CD4-positive, alpha-beta T cell (primary cell): ENCODE data around the gene CLEC18A. TPM values are rescaled to one million over a fixed set of nuclear protein-coding genes. Genes with fewer than 3 reads are reported as not detected.

Experiments used
- microRNA-seq: library from miRNA; unstranded; fragments of <30 nt; microRNA quantifications from one replicate; pipeline ENCODE4 v1.2.0, GENCODE V29; 2021; ENCODE audit warnings: borderline microRNAs expressed, borderline replicate concordance
- total RNA-seq, 174 experiments: library from RNA in 2 of 174; stranded (reverse) in 2 of 174; gene quantifications; one replicate each; pipeline ENCODE4 v1.2.3 and lab custom pipeline; 2021 to 2026

The CLEC18A gene
- total RNA-seq, 2 experiments from 2014 or later: 1.3 to 1.7 TPM

Small RNAs within 50 kb of the gene (microRNA-seq; reads per million reads assigned to microRNA genes)
- gene MIR140: 17,934 reads per million, percentile 96 among the genes with 10 or more reads in this experiment

Other genes with a start within 250 kb of the CLEC18A start
- gene NQO1, start 224.8 kb upstream of the CLEC18A start, total RNA-seq: under 1 TPM; 0.25 to 0.80 TPM
- 10 to 100 TPM; 31.0 to 33.9 TPM for gene NOB1, start 196.4 kb upstream of the CLEC18A start, total RNA-seq
- 10 to 100 TPM; 41.9 to 43.0 TPM for gene WWP2, start 189.0 kb upstream of the CLEC18A start, total RNA-seq
- gene PDPR, start 163.0 kb downstream of the CLEC18A start, total RNA-seq: 10 to 100 TPM; 20.6 to 20.8 TPM
- not detected for gene CLEC18C, start 222.5 kb downstream of the CLEC18A start, total RNA-seq